Activated B cell treated with CpG ODN at 0.5 μM for 24 hours (primary cell): ENCODE results near the gene EEIG1. TPM values are rescaled to one million over a fixed set of nuclear protein-coding genes. Genes with fewer than 3 reads are reported as not detected.

ENCODE experiments used
- ATAC-seq: fragments of 200-7000 bp; cut with Tn5 transposase; one replicate; pipeline ENCODE4 v1.10.0; 2021; ENCODE audit warnings: low read depth, mild to moderate bottlenecking, moderate library complexity
- CTCF ChIA-PET: fragments of 350-600 bp; sonication (Branson Sonifier 250); formaldehyde crosslinking; loops from one replicate; lab custom pipeline; 2021; ENCODE audit warnings: antibody characterized with exemption; lab: Charles Lee
- POLR2A ChIA-PET: fragments of 350-600 bp; sonication (Branson Sonifier 250); formaldehyde crosslinking; loops from one replicate; lab custom pipeline; 2021; ENCODE audit warnings: antibody characterized with exemption; lab: Charles Lee
- DNase-seq: peaks from one replicate; pipeline ENCODE4 v3.0.0; 2022
- H3K27ac Mint-ChIP-seq: one replicate; pipeline ENCODE4 v1.8.0; 2020; ENCODE audit warnings: mixed read lengths
- H3K27me3 Mint-ChIP-seq: one replicate; pipeline ENCODE4 v1.8.0; 2021; ENCODE audit warnings: mixed read lengths
- H3K36me3 Mint-ChIP-seq: one replicate; pipeline ENCODE4 v1.8.0; 2021; ENCODE audit warnings: low read depth, mixed read lengths
- H3K4me1 Mint-ChIP-seq: one replicate; pipeline ENCODE4 v1.8.0; 2021; ENCODE audit warnings: mixed read lengths
- H3K4me3 Mint-ChIP-seq: one replicate; pipeline ENCODE4 v1.8.0; 2020; ENCODE audit warnings: mild to moderate bottlenecking, mixed read lengths
- H3K9me3 Mint-ChIP-seq: one replicate; pipeline ENCODE4 v1.8.0; 2020; ENCODE audit warnings: mixed read lengths
- intact Hi-C: fragments of 100-400 bp; cut with micrococcal nuclease; formaldehyde crosslinking; loops from one replicate; pipeline ENCODE4 v1.15.1; 2024
- total RNA-seq: library from RNA; stranded (reverse); gene quantifications from 2 replicates; pipeline ENCODE4 v1.2.3, GENCODE V29; 2022
- TF ChIP-seq, protein P1 (sequence below): fragments of 200-600 bp; IDR thresholded peaks from one replicate; pipeline ENCODE4 v1.8.0; 2022; ENCODE audit warnings: antibody characterized with exemption, mild to moderate bottlenecking

The EEIG1 gene
- total RNA-seq, 1 donor from 2014 or later = 88.1 TPM

- TF ChIP-seq, protein P1, sequence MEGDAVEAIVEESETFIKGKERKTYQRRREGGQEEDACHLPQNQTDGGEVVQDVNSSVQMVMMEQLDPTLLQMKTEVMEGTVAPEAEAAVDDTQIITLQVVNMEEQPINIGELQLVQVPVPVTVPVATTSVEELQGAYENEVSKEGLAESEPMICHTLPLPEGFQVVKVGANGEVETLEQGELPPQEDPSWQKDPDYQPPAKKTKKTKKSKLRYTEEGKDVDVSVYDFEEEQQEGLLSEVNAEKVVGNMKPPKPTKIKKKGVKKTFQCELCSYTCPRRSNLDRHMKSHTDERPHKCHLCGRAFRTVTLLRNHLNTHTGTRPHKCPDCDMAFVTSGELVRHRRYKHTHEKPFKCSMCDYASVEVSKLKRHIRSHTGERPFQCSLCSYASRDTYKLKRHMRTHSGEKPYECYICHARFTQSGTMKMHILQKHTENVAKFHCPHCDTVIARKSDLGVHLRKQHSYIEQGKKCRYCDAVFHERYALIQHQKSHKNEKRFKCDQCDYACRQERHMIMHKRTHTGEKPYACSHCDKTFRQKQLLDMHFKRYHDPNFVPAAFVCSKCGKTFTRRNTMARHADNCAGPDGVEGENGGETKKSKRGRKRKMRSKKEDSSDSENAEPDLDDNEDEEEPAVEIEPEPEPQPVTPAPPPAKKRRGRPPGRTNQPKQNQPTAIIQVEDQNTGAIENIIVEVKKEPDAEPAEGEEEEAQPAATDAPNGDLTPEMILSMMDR = no peak
- no peaks in the 10 kb centered on the region for H3K27me3 Mint-ChIP-seq
- no peaks in the 10 kb centered on the region for H3K9me3 Mint-ChIP-seq
- H3K4me3 Mint-ChIP-seq = no peak overlapping the region
- no peak overlapping the region for H3K27ac Mint-ChIP-seq
- H3K36me3 Mint-ChIP-seq = peaks cover 68% of the 10 kb centered on the region
- DNase-seq = no peak
- ChIA-PET CTCF (interaction anchor here (1.0 to 7.3 kb wide), 8 partner anchors 10 to 172 kb away, joined by 4 to 160 read pairs (median 14); partner anchors contain the start of gene NAIF1), POLR2A (interaction anchor here (0.9 to 2.2 kb wide), 3 partner anchors 11 to 181 kb away, joined by 3 to 6 read pairs (median 5); no protein-coding TSS in a partner anchor)
- intact Hi-C loops = no loop called here
- no peak for ATAC-seq
- peaks cover 21% of the 10 kb centered on the region for H3K4me1 Mint-ChIP-seq
These were observed 36.1 kb downstream of the EEIG1 start for GRCh38 chr9:127944586-127945218.

DNA sequence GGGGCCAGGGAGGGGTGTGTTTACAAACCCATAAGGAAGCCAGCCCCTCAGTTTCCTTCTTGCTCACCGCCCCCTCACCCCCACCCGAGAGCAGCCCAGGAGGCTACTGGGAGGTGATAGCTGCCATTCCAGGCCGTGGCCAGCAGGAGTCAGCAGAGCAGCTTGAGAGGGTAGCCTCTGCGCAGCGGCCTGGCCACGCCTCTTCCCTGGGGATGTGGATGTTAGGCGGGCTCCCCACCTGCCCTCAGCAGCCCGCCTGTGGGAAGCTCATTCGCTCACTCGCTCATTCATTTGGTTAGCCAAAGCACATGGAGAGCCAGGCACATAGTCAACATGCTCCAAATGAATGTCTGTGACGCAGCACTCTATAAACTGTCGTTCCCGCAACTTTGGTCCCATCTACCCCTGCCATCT, 37.1 kb downstream of the EEIG1 start:
- POLR2A ChIA-PET = interaction anchor here (0.6 to 2.2 kb wide), 9 partner anchors 12 to 182 kb away, joined by 3 to 6 read pairs (median 4); partner anchors contain the start of gene NAIF1
- Mint-ChIP-seq H3K27me3 (no peaks in the 10 kb centered on the region), H3K36me3 (peaks cover 68% of the 10 kb centered on the region)

DNA sequence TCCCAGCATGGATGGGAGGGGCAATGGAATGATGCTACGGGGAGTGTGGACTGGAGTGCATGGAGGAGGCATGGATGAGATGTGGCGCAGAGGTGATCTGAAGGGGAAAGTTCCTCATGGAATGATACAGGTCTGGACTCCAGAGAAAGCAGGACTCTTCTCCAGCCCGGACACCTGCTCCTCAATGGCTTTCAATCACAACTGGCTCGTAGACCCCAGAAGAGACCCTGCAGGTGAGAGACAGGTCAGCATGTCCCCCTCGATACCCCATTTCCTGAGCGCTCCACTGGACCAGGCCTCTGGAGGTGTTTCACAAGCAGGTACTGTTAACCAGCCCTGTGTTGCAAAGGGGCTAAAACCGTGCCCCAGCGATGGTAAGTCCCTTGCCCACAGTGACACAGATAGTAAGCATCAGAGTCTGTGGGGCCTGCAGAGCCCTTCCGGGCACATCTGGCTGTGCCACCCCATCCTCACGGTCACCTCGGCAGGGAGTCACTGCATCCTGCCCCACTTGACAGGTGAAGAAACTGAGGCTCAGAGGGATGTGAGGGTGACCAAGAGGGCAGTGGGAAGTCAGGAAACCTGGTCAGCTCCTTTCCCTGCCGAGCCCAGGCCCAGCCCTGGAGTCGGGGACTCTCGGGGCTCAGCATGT, 37.7 kb downstream of the EEIG1 start:
- DNase-seq = no peak
- Mint-ChIP-seq H3K36me3 (peaks cover 62% of the 10 kb centered on the region), H3K4me3 (peak overlapping the region; percentile 54), H3K4me1 (peaks cover 23% of the 10 kb centered on the region), H3K27me3 (no peaks in the 10 kb centered on the region), H3K27ac (peak overlapping the region; percentile 82), H3K9me3 (no peaks in the 10 kb centered on the region)
- intact Hi-C loops = loop anchor here (1.0 to 2.0 kb wide), 5 partner anchors 12 to 174 kb away; partner anchors contain the start of gene EEIG1
- POLR2A ChIA-PET = interaction anchor here (0.5 to 2.2 kb wide), 12 partner anchors 12 to 183 kb away, joined by 3 to 6 read pairs (median 4); partner anchors contain the start of genes NAIF1 and PIP5KL1
- TF ChIP-seq, protein P1 = no peak
- CTCF ChIA-PET = interaction anchor here (0.7 to 7.3 kb wide), 21 partner anchors 11 to 174 kb away, joined by 3 to 160 read pairs (median 5); partner anchors contain the start of genes NAIF1 and PIP5KL1
- no peak for ATAC-seq

More for the DNA sequence above, 37.1 kb downstream of the EEIG1 start:
- H3K27ac Mint-ChIP-seq = peak overlapping the region; percentile 73
- DNase-seq (peak; percentile 71), ATAC-seq (peak; percentile 93)
- TF ChIP-seq, protein P1 = no peak
- CTCF ChIA-PET = interaction anchor here (0.7 to 7.3 kb wide), 19 partner anchors 11 to 181 kb away, joined by 3 to 160 read pairs (median 5); partner anchors contain the start of gene NAIF1
- intact Hi-C loops = loop anchor here (1.0 to 2.0 kb wide), 5 partner anchors 12 to 174 kb away; partner anchors contain the start of gene EEIG1
- H3K4me3 Mint-ChIP-seq = no peak overlapping the region
- H3K4me1 Mint-ChIP-seq = peaks cover 21% of the 10 kb centered on the region
- H3K9me3 Mint-ChIP-seq = no peaks in the 10 kb centered on the region

- POLR2A ChIA-PET = interaction anchor here (0.5 to 2.2 kb wide), 6 partner anchors 11 to 93 kb away, joined by 3 to 6 read pairs (median 4); partner anchors contain the start of gene PIP5KL1
- peak overlapping the region; percentile 82 for H3K27ac Mint-ChIP-seq
- ATAC-seq = peak; percentile 56
- no peaks in the 10 kb centered on the region for H3K27me3 Mint-ChIP-seq
- H3K4me3 Mint-ChIP-seq = peak overlapping the region; percentile 54
- CTCF ChIA-PET = interaction anchor here (0.7 to 7.3 kb wide), 16 partner anchors 8 to 175 kb away, joined by 3 to 160 read pairs (median 4); partner anchors contain the start of gene PIP5KL1
- H3K9me3 Mint-ChIP-seq = no peaks in the 10 kb centered on the region
- TF ChIP-seq, protein P1 = no peak
- DNase-seq = peak; percentile 53
- H3K36me3 Mint-ChIP-seq = peaks cover 60% of the 10 kb centered on the region
- peaks cover 28% of the 10 kb centered on the region for H3K4me1 Mint-ChIP-seq
- intact Hi-C loops = loop anchor here (1.0 to 2.0 kb wide), 5 partner anchors 13 to 175 kb away; partner anchors contain the start of gene EEIG1
These were observed 38.4 kb downstream of the EEIG1 start for GRCh38 chr9:127942216-127943010.
